Activated T-cell treated with anti-CD3 and anti-CD28 coated beads, Interleukin-2, amount 50 U/mL, for 24 hours (primary cell): ENCODE data around the gene NNT.
"Not testable (repeated sequence)": the region's sequence is repeated elsewhere in the genome, so short reads cannot be mapped to it uniquely, and the experiment has no call there.

ENCODE experiments used
- DNase-seq: peaks from one replicate; pipeline ENCODE4 v3.0.0-alpha.2; 2020
- H3K27ac Mint-ChIP-seq: 2 replicates; pipeline ENCODE4 v1.8.0; 2020; ENCODE audit warnings: mild to moderate bottlenecking, mixed read lengths
- H3K27me3 Mint-ChIP-seq: 2 replicates; pipeline ENCODE4 v1.8.0; 2020; ENCODE audit warnings: mixed read lengths
- H3K36me3 Mint-ChIP-seq: 2 replicates; pipeline ENCODE4 v1.8.0; 2020; ENCODE audit warnings: low read depth, mixed read lengths
- H3K4me1 Mint-ChIP-seq: 2 replicates; pipeline ENCODE4 v1.8.0; 2020; ENCODE audit warnings: low read depth, mixed read lengths
- H3K4me3 Mint-ChIP-seq: 2 replicates; pipeline ENCODE4 v1.8.0; 2020; ENCODE audit warnings: mild to moderate bottlenecking, moderate library complexity, mixed read lengths
- H3K9me3 Mint-ChIP-seq: 2 replicates; pipeline ENCODE4 v1.8.0; 2020; ENCODE audit warnings: mixed read lengths

Gene NNT

DNA sequence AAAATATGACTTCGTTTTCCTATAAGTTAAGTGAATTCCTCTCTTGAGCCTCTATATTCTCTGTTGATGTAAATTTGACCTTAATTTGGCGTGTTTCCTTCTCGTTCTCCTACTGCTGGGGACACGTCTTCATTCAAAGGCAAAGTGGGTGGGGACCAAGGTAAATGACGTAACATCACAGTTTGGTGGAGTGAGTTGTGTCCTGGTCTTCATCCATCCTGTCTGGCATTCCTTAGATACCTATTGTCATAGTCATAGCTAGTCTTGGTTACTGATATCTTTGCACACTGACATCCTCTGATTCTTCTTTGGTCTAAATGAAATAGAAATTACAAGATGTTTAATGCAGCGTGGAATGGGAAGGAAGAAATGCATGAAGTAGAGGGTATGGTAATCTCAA, 108.5 kb downstream of the NNT start:
- Mint-ChIP-seq H3K27ac (no peak overlapping the region), H3K9me3 (no peaks in the 10 kb centered on the region), H3K27me3 (no peaks in the 10 kb centered on the region), H3K36me3 (peaks cover 8% of the 10 kb centered on the region), H3K4me3 (no peak overlapping the region), H3K4me1 (no peaks in the 10 kb centered on the region)
- no peak for DNase-seq

DNA sequence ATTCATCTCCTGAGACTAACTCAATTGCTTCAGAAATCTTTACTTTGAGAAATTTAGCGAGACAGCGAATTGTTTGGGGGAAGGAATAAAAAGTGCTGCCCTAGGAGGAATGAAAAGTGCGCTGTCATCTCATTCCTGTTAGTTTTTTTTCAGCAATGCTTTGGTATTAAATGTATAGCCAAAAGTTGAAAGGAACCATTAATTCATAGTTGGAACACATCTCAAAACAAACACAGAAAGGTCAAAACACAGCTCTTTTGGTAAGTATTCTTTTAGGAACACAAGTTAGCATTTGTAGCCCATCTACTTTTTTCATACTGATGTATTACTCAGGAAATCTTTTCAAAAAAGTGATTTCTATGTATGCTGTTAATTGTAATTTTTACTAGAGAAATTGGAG, 109.1 kb downstream of the NNT start:
- Mint-ChIP-seq H3K27ac (no peak overlapping the region), H3K9me3 (no peaks in the 10 kb centered on the region), H3K36me3 (peaks cover 6% of the 10 kb centered on the region), H3K4me1 (no peaks in the 10 kb centered on the region), H3K4me3 (no peak overlapping the region), H3K27me3 (no peaks in the 10 kb centered on the region)
- no peak for DNase-seq

DNA sequence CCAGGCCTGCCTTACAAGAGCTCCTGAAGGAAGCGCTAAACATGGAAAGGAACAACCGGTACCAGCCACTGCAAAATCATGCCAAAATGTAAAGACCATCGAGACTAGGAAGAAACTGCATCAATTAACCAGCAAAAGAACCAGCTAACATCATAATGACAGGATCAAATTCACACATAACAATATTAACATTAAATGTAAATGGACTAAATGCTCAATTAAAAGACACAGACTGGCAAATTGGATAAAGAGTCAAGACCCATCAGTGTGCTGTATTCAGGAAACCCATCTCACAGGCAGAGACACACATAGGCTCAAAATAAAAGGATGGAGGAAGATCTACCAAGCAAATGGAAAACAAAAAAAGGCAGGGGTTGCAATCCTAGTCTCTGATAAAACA, 116.8 kb downstream of the NNT start:
- H3K36me3 Mint-ChIP-seq, H3K4me1 Mint-ChIP-seq, DNase-seq, H3K9me3 Mint-ChIP-seq, H3K4me3 Mint-ChIP-seq, H3K27ac Mint-ChIP-seq, H3K27me3 Mint-ChIP-seq: not testable (repeated sequence)

DNA sequence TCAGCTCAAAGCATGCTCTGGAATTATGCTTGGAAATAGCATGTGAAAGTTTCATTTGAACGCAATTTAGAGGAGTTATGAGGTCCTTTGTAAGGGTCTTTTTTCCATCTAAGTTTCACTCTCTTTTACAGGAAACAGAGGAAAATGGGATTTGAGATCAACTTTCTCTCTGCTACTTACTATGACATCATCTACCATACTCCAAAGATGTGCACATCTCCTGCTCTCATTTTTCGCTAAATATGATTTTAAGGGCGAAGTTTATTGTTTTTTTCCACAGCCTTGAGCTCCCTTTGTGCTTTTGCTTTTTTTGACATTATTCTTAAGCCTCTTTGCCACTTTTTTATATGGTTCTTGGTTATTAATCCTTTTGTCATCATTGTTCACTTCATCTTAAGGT, 125.6 kb downstream of the NNT start:
- Mint-ChIP-seq H3K9me3 (no peaks in the 10 kb centered on the region), H3K27ac (no peak overlapping the region), H3K4me1 (no peaks in the 10 kb centered on the region), H3K27me3 (no peaks in the 10 kb centered on the region), H3K36me3 (no peaks in the 10 kb centered on the region), H3K4me3 (no peak overlapping the region)
- no peak for DNase-seq

DNA sequence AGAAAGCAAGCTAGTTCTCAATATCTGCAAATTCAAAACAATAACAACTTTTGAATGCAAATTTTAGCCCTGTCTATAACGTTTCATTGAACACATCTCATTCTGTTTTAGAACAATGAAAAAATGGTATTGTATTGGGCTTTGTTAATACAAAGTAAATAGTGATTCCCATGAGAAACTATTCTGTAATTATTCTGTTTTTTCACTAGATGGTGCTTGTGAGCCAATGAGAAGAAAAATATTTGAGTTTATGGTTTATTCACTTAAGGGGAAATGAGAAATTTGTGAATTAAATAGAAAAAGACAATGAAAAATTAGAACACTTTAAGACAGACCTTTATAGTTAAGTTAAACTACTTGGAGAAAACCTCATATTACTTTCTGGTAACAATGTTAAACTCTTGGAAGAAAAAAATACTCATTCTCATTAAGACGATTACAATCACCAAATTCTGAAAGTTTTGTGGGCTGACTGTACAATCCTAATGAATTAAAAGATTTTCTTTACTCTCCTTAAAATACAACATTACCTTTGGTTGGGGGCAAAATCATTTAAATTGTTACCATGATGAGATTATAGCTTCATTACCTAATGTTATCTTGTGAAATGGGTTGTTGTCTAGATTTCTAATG, 127.0 kb downstream of the NNT start:
- no peaks in the 10 kb centered on the region for H3K9me3 Mint-ChIP-seq
- H3K27ac Mint-ChIP-seq: no peak overlapping the region
- H3K36me3 Mint-ChIP-seq: no peaks in the 10 kb centered on the region
- DNase-seq: no peak
- no peaks in the 10 kb centered on the region for H3K27me3 Mint-ChIP-seq
- no peaks in the 10 kb centered on the region for H3K4me1 Mint-ChIP-seq
- no peak overlapping the region for H3K4me3 Mint-ChIP-seq

DNA sequence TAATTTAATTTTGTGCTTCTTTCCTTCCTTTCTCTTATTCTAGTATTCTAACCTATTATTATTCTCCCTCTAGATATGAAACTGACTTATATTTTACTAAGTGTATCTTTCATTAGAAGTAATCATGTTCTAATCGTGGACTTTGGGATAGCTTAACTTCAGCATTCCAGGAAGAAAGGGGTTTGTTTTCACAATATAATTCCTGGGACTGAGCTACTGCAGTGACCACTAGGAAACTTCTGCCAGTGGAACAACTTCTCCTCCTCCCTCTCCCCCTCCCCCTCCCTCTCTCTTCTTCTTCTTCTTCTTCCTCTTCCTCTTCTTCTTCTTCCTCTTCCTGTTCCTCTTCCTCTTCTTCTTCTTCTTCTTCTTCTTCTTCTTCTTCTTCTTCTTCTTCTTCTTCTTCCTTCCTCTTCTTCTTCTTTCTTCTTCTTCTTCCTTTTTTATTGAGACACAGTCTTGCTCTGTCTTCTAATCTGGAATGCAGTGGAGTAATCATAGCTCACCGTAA, 127.9 kb downstream of the NNT start:
- Mint-ChIP-seq H3K27ac (no peak overlapping the region), H3K9me3 (no peaks in the 10 kb centered on the region), H3K27me3 (no peaks in the 10 kb centered on the region), H3K4me3 (no peak overlapping the region), H3K36me3 (no peaks in the 10 kb centered on the region), H3K4me1 (no peaks in the 10 kb centered on the region)
- DNase-seq: no peak

DNA sequence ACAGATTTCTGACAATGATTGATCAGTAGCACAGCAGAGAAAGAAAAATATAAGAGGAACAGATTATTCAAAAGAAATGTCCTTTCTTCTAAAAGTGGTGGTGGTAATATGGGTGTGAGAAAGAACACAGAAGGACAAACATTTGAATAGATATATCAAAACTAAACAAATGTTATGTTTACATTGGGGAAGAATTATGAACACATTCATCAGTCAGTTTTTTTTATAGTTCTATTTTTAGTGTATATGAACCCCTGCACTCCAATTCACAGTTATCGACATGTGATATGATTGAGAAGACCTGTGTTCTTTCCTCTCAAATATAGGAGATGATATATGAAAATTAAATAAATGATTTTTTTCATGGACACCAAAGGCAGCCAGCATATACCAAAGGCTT, 128.6 kb downstream of the NNT start:
- Mint-ChIP-seq H3K27me3 (no peaks in the 10 kb centered on the region), H3K27ac (no peak overlapping the region), H3K4me3 (no peak overlapping the region), H3K36me3 (no peaks in the 10 kb centered on the region), H3K4me1 (no peaks in the 10 kb centered on the region), H3K9me3 (no peaks in the 10 kb centered on the region)
- DNase-seq: no peak

DNA sequence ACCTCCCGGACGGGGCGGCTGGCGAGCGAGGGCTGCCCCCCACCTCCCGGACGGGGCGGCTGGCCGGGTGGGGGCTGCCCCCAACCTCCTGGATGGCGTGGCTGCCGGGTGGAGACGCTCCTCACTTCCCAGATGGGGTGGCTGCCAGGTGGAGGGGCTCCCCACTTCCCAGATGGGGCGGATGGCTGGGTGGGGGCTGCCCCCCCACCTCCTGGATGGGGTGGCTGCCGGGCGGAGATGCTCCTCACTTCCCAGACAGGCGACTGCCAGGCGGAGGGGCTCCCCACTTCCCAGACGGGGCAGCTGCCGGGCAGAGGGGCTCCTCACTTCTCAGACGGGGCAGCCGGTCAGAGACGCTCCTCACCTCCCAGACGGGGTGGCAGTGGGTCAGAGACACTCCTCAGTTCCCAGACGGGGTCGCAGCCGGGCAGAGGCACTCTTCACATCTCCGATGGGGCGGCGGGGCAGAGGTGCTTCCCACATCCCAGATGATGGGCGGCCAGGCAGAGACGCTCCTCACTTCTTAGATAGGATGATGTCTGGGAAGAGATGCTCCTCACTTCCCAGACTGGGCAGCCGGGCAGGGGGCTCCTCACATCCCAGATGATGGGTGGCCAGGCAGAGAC, 143.1 kb downstream of the NNT start:
- not testable (repeated sequence) for H3K36me3 Mint-ChIP-seq, H3K27ac Mint-ChIP-seq, H3K4me3 Mint-ChIP-seq, H3K27me3 Mint-ChIP-seq, DNase-seq, H3K9me3 Mint-ChIP-seq, H3K4me1 Mint-ChIP-seq

GRCh38 chr5:43750809-43751208, 147.8 kb downstream of the NNT start:
- peaks cover 11% of the 10 kb centered on the region for H3K9me3 Mint-ChIP-seq
- no peaks in the 10 kb centered on the region for H3K36me3 Mint-ChIP-seq
- no peaks in the 10 kb centered on the region for H3K27me3 Mint-ChIP-seq
- H3K27ac Mint-ChIP-seq: no peak overlapping the region
- H3K4me3 Mint-ChIP-seq: no peak overlapping the region
- DNase-seq: no peak
- no peaks in the 10 kb centered on the region for H3K4me1 Mint-ChIP-seq

- no peaks in the 10 kb centered on the region for H3K27me3 Mint-ChIP-seq
- no peak overlapping the region for H3K4me3 Mint-ChIP-seq
- DNase-seq: no peak
- peaks cover 19% of the 10 kb centered on the region for H3K9me3 Mint-ChIP-seq
- no peaks in the 10 kb centered on the region for H3K36me3 Mint-ChIP-seq
- H3K27ac Mint-ChIP-seq: no peak overlapping the region
- no peaks in the 10 kb centered on the region for H3K4me1 Mint-ChIP-seq
Observed at GRCh38 chr5:43753069-43753468, 150.1 kb downstream of the NNT start.
